GM08714 (cell line): ENCODE measurements around the gene SLC25A30.

Source experiments
- H3K4me3 ChIP-seq: fragments of 200-500 bp; sonication (Bioruptor generic); 2 replicates; pipeline ENCODE4 v1.5.1; 2014; ENCODE audit warnings: mild to moderate bottlenecking, low read length, inconsistent platforms
- ZNF274 ChIP-seq: IDR thresholded peaks from 2 replicates; pipeline ENCODE4 v1.6.1; 2012; ENCODE audit warnings: mild to moderate bottlenecking, low read depth, low read length

The SLC25A30 gene

GRCh38 chr13:45417790-45418534 lies at the start of gene SLC25A30:
Gene SLC25A30 (minus strand): TSS chr13:45418373. CDS start chr13:45411425, 6,948 bp downstream.
- peak within 1 kb of the TSS; percentile 79 for H3K4me3 ChIP-seq
- TF ChIP-seq ZNF274: no peak

- TF ChIP-seq ZNF274: no peak
- H3K4me3 ChIP-seq: peak overlapping the region; percentile 69; the same call in 1 of the 2 replicates
Observed at GRCh38 chr13:45466359-45466758, 48.2 kb upstream of the SLC25A30 start.

- H3K4me3 ChIP-seq: peak within 1 kb of the TSS; percentile 69
- TF ChIP-seq ZNF274: no peak
Observed at GRCh38 chr13:45464687-45465453, 46.7 kb upstream of the SLC25A30 start, which contains the start of gene COG3. Gene COG3 (plus strand): TSS chr13:45464939. CDS start chr13:45465037, 98 bp downstream.

GRCh38 chr13:45464141-45464686 lies 46.0 kb upstream of the SLC25A30 start:
- H3K4me3 ChIP-seq: peak overlapping the region; percentile 69
- no peak for TF ChIP-seq ZNF274

GRCh38 chr13:45456196-45456972 lies 38.2 kb upstream of the SLC25A30 start:
- no peak overlapping the region for H3K4me3 ChIP-seq
- TF ChIP-seq ZNF274: no peak

- no peak for TF ChIP-seq ZNF274
- H3K4me3 ChIP-seq: no peak overlapping the region
Observed at GRCh38 chr13:45454204-45454603, 36.0 kb upstream of the SLC25A30 start.

- H3K4me3 ChIP-seq: no peak overlapping the region
- TF ChIP-seq ZNF274: no peak
Observed at GRCh38 chr13:45451282-45451681, 33.1 kb upstream of the SLC25A30 start.

GRCh38 chr13:45448965-45449559 lies 30.9 kb upstream of the SLC25A30 start:
- no peak for TF ChIP-seq ZNF274
- H3K4me3 ChIP-seq: no peak overlapping the region

- TF ChIP-seq ZNF274: no peak
- H3K4me3 ChIP-seq: no peak overlapping the region
Observed at GRCh38 chr13:45447050-45447661, 29.0 kb upstream of the SLC25A30 start.

GRCh38 chr13:45446181-45446580 lies 28.0 kb upstream of the SLC25A30 start:
- no peak overlapping the region for H3K4me3 ChIP-seq
- no peak for TF ChIP-seq ZNF274

GRCh38 chr13:45445053-45445452 lies 26.9 kb upstream of the SLC25A30 start:
- no peak for TF ChIP-seq ZNF274
- no peak overlapping the region for H3K4me3 ChIP-seq

GRCh38 chr13:45441633-45442032 lies 23.5 kb upstream of the SLC25A30 start:
- TF ChIP-seq ZNF274: no peak
- peak overlapping the region; percentile 12; the same call in 1 of the 2 replicates for H3K4me3 ChIP-seq

GRCh38 chr13:45439781-45440462 lies 21.7 kb upstream of the SLC25A30 start:
- no peak for TF ChIP-seq ZNF274
- H3K4me3 ChIP-seq: no peak overlapping the region
